Heart right ventricle (tissue), 16 donors: ENCODE data around the gene OTUD7B. TPM values are rescaled to one million over a fixed set of nuclear protein-coding genes. Genes with fewer than 3 reads are reported as not detected.

Experiments
- ATAC-seq, 8 donors: fragments of 200-7000 bp; cut with Tn5 transposase; one replicate each; pipeline ENCODE4 v1.9.1; 2020; ENCODE audit warnings: mild to moderate bottlenecking in 8 of 8, moderate library complexity in 8 of 8, moderate number of reproducible peaks in 1 of 8
- DNase-seq, 2 donors: peaks; one replicate each; pipeline ENCODE4 v3.0.0-alpha.2; 2020
- H3K27ac ChIP-seq, 10 donors: fragments of 200-600 bp; sonication (generic) in 2 of 10; one replicate each; pipeline versions ENCODE4 v1.5.0 to v1.8.0; 2020 to 2022; ENCODE audit warnings: mild to moderate bottlenecking in 3 of 10
- H3K27me3 ChIP-seq, 7 donors: fragments of 200-600 bp; one replicate each; pipeline ENCODE4 v1.8.0; 2021 to 2022; ENCODE audit warnings: mild to moderate bottlenecking in 2 of 7
- H3K36me3 ChIP-seq, 9 donors: fragments of 200-600 bp; sonication (generic) in 1 of 9; one replicate each; pipeline versions ENCODE4 v1.5.0 to v1.8.0; 2020 to 2022; ENCODE audit warnings: mild to moderate bottlenecking in 2 of 9
- H3K4me1 ChIP-seq, 9 donors: fragments of 200-600 bp; sonication (generic) in 1 of 9; one replicate each; pipeline versions ENCODE4 v1.5.0 to v1.8.0; 2020 to 2022; ENCODE audit warnings: mild to moderate bottlenecking in 4 of 9
- H3K4me3 ChIP-seq, 10 donors: fragments of 200-600 bp; sonication (generic) in 2 of 10; one replicate each; pipeline versions ENCODE4 v1.5.0 to v1.8.0; 2020 to 2022; ENCODE audit warnings: mild to moderate bottlenecking in 7 of 10, moderate library complexity in 2 of 10
- H3K9me3 ChIP-seq, 11 donors: fragments of 200-600 bp in 10 of 11; sonication (generic) in 2 of 11; one replicate each; pipeline versions ENCODE4 v1.5.0 to v1.8.0; 2013 to 2022; ENCODE audit warnings: mild to moderate bottlenecking in 2 of 11, control low read depth in 1 of 11, moderate library complexity in 1 of 11
- WGBS, 2 donors: extraction: QIAGEN DNeasy Blood & Tissue Kit; methylation state at CpG; one replicate each; pipeline ENCODE4 v1.1.7; 2013; ENCODE audit warnings: inconsistent platforms in 1 of 2; 5-methylcytosine and 5-hydroxymethylcytosine counted together
- intact Hi-C, 10 donors: fragments of 100-400 bp; cut with DNase I; formaldehyde crosslinking; loops; one replicate each; pipeline versions ENCODE4 v1.11.1 to v1.14.2; 2022
- polyA plus RNA-seq, 2 donors: library from polyadenylated mRNA; stranded (reverse); fragments of 200-250 nt; gene quantifications; one replicate each; pipeline ENCODE4 v1.2.3, GENCODE V29; 2013
- total RNA-seq, 10 donors: library from RNA; stranded (reverse); fragmentation: NEBNext Ultra II Directional in 3 of 10; extraction: Animal tissue kit (Norgen Biotek cat#: 25700) in 3 of 10; gene quantifications; one replicate each; pipeline versions ENCODE4 v1.2.1 to v1.2.4, GENCODE V29; 2021 to 2023
- TF ChIP-seq, protein P1 (sequence below), 9 donors: fragments of 200-600 bp; sonication (generic) in 2 of 9; IDR thresholded peaks; one replicate each; pipeline versions ENCODE4 v1.5.0 to v1.8.0; 2021 to 2022; ENCODE audit warnings: antibody characterized with exemption in 9 of 9, mild to moderate bottlenecking in 5 of 9, moderate library complexity in 1 of 9
- donor health status: Arrhythmogenic right ventricular cardiomyopathy.
- donor health status: ischemic (EF 13 %, LVEDD 7.1; RV severe dilation, severe dysfunction).
- donor health status: healthy with polysubstance abuse.
- donor health status: DM: no; HTN: yes; CAD: no.
- donor health status: DM: no; HTN: no; CAD: no.
- donor health status: ischemic (EF 25% LVEDD 6.9; RV normal size, moderate dysfunction).
- donor health status: ischemic (EF 25% LVEDD 5.7; RV mildly dilated, moderate dysfunction).
- donor health status: healthy.
- donor health status: DM: yes; HTN: yes; CAD: no.
- donor health status: Ischemic cardiomyopathy.
- donor health status: ischemic (EF 35%, LVEDD 5.7; RV mildly dilated, moderate dysfunction).
- donor health status: nonischemic (EF 11% LVEDD 7.7; RV severe dilation, severe dysfunction).
- donor health status: DM: yes; HTN: yes; CAD: no.
- donor health status: PGD.
- donor health status: ischemic (EF 29% LVEDD 5.4; RV normal size, mild dysfunction).
- donor health status: nonischemic (EF 23%, LVEDD 6.1; RV moderate dilation, normal function).

OTUD7B gene
- total and polyA plus RNA-seq, 12 donors = 3.1 to 34.4 (median 28.1) TPM

DNA sequence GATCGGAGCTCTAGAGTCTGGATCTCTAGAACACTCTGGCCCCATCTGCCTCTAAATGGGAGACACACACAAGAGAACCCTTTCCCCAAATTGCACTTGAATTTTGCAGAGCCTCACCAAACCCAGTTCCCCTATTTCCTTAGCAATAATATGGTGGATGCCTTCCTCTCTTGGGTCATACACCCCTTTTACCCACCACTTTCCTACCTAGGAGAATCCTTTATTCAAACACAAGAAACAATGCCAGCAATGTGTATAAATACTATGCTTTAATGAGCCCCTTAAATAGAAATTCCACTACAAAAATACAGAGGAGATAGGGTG is 82.2 kb downstream of the OTUD7B start:
- Histone ChIP-seq H3K36me3 (peaks cover 0 to 64% (median 31%) of the 10 kb centered on the region in 9 donors), H3K9me3 (no peaks in the 10 kb centered on the region), H3K4me3 (peak overlapping the region; percentile 69 to 98 (median 88)), H3K4me1 (peaks cover 5 to 51% (median 33%) of the 10 kb centered on the region in 9 donors), H3K27ac (peak overlapping the region; percentile 91 to 98 (median 96)), H3K27me3 (no peaks in the 10 kb centered on the region)
- no peak for ATAC-seq
- intact Hi-C loops = loop anchor here in 2 of 10 donors (5.0 kb wide), 1 partner anchor 36 kb away; no protein-coding TSS in a partner anchor
- WGBS, 2 donors = 6% methylated on average over 1 of the region's 1 CpG
- TF ChIP-seq, protein P1, sequence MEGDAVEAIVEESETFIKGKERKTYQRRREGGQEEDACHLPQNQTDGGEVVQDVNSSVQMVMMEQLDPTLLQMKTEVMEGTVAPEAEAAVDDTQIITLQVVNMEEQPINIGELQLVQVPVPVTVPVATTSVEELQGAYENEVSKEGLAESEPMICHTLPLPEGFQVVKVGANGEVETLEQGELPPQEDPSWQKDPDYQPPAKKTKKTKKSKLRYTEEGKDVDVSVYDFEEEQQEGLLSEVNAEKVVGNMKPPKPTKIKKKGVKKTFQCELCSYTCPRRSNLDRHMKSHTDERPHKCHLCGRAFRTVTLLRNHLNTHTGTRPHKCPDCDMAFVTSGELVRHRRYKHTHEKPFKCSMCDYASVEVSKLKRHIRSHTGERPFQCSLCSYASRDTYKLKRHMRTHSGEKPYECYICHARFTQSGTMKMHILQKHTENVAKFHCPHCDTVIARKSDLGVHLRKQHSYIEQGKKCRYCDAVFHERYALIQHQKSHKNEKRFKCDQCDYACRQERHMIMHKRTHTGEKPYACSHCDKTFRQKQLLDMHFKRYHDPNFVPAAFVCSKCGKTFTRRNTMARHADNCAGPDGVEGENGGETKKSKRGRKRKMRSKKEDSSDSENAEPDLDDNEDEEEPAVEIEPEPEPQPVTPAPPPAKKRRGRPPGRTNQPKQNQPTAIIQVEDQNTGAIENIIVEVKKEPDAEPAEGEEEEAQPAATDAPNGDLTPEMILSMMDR (IDR thresholded peaks at IDR 0.05) = no peak
- DNase-seq = no peak

DNA sequence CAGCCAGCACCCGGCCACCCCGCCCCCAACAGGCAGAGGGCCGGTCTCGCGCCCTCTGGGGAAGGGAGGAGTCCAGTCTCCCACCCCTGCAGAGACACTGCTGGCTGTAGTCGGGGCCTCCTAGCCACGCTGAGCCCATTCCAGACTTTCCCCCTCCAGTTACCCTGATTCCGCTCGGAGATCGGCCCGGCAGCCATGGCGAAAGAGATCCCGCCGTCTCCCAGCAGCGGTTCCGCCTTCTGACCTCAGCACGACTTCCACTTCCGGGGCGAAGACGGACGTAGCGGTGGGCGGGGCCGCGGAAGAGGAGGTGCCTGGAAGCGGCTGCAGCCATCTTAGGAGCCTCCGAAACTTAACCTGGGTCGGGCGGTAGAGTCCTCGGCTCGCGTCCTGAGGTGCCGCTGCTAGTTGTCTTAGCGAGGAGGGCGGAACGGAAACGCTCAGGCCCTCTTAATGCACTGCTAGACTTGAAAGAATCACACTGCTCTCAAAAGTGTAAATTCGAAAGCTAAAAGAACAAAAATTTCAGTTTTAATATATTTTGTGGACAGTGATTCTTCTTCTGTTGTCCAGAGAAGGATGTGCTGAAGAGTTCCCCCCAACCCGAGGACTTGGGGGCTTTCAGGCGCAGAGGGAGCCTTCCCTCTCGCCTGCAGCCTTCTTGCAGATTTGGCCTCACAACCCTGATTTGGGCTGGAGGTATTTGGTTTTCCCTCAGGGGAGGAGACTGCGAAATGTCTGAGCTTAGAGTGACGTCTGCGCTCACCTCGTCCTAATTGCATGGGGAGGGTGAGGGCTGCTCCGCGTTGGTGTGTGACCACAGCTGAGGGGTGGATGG is 82.7 kb downstream of the OTUD7B start, which contains the start of gene SF3B4:
SF3B4 (minus strand) TSS at position 241 of the 838 bp plus-strand sequence; CDS start at position 197, 44 bp downstream.
- DNase-seq = peak; percentile 95 to 97
- H3K4me3 ChIP-seq = peak within 1 kb of the TSS; percentile 69 to 98 (median 88)
- no peaks in the 10 kb centered on the region for H3K9me3 ChIP-seq
- H3K36me3 ChIP-seq = peaks cover 0 to 67% (median 37%) of the 10 kb centered on the region in 9 donors
- TF ChIP-seq, protein P1 (IDR thresholded peaks at IDR 0.05) = peak in 2 of 9 donors; percentile 24 to 29
- intact Hi-C loops = loop anchor here in 3 of 10 donors (2.0 to 5.0 kb wide), 2 partner anchors 35 to 39 kb away; no protein-coding TSS in a partner anchor
- peaks cover 5 to 51% (median 33%) of the 10 kb centered on the region in 9 donors for H3K4me1 ChIP-seq
- 0% methylated on average over 47 of the region's 47 CpGs for WGBS, 2 donors
- ATAC-seq = peak; percentile 97 to 100 (median 99)
- H3K27me3 ChIP-seq = no peaks in the 10 kb centered on the region
- H3K27ac ChIP-seq = peak within 1 kb of the TSS; percentile 91 to 98 (median 96)

DNA sequence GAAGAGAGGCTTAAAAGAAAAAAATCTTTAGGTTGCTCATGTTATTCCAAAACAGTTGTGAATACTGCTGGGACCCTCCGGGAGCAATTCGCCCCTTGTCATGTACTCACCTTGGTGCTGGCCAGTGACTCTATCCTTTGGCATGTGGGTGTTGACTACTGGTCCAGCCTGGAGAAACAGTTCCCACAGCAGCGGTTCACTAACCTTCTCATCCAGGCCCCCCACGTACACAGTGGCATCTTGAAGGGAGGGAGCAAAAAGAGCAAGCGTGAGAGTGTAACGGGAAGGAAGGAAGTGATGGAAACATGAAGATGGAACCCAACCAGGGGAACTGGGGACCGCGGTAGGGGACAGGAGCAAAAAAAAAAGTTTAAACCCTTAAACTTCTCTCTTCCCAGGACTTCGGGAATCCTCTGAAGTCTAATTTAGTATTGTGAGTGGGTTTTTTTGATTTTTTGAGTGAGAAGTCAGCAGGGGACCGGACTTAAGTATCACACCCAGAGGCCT is 83.4 kb downstream of the OTUD7B start:
- peak overlapping the region; percentile 91 to 98 (median 96) for H3K27ac ChIP-seq
- intact Hi-C loops = loop anchor here in 3 of 10 donors (2.0 to 5.0 kb wide), 2 partner anchors 35 to 38 kb away; no protein-coding TSS in a partner anchor

DNA sequence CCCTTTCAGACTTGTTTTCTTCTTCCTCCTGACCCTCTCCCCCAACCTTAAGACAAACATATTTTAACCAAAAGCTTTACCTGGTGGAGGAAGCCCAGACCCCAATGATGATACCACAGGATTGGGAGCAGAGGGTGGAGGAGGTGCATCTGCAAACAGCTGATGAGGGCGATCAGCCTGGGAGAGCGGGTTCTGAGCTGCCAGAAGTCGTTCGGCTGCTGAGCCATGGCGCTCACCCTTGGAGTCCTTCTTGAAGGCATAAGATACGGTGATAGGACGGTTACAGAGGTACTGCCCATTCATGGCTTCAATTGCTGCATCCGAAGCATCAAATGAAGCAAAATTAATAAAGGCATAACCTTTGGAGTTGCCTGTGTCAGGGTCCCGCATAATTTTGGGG is 84.2 kb downstream of the OTUD7B start:
- Histone ChIP-seq H3K36me3 (peaks cover 0 to 71% (median 44%) of the 10 kb centered on the region in 9 donors), H3K4me3 (peak overlapping the region in 6 of 10 donors; percentile 69 to 98 (median 88)), H3K27ac (no peak overlapping the region), H3K9me3 (no peaks in the 10 kb centered on the region), H3K4me1 (peaks cover 5 to 51% (median 33%) of the 10 kb centered on the region in 9 donors), H3K27me3 (no peaks in the 10 kb centered on the region)
- ATAC-seq (no peak), DNase-seq (no peak)
- intact Hi-C loops = loop anchor here in 3 of 10 donors (2.0 to 5.0 kb wide), 2 partner anchors 34 to 37 kb away; no protein-coding TSS in a partner anchor
- WGBS, 2 donors = 91 to 93% methylated on average over 9 of the region's 9 CpGs
- TF ChIP-seq, protein P1 (IDR thresholded peaks at IDR 0.05) = no peak

More for the DNA sequence above, 83.4 kb downstream of the OTUD7B start:
- DNase-seq = no peak
- Histone ChIP-seq H3K9me3 (no peaks in the 10 kb centered on the region), H3K36me3 (peaks cover 0 to 71% (median 44%) of the 10 kb centered on the region in 9 donors), H3K4me1 (peaks cover 5 to 51% (median 33%) of the 10 kb centered on the region in 9 donors), H3K27me3 (no peaks in the 10 kb centered on the region), H3K4me3 (peak overlapping the region; percentile 69 to 98 (median 88))
- WGBS, 2 donors = 1 to 2% methylated on average over 10 of the region's 10 CpGs
- TF ChIP-seq, protein P1 (IDR thresholded peaks at IDR 0.05) = no peak
- no peak for ATAC-seq
